Keratinocyte (primary cell): ENCODE measurements around the gene PPARA. TPM values are rescaled to one million over a fixed set of nuclear protein-coding genes. Genes with fewer than 3 reads are reported as not detected.

Experiments
- DNase-seq: peaks from one replicate; pipeline ENCODE4 v3.0.0-alpha.2; 2011; ENCODE audit warnings: low read depth, missing footprints, low spot score
- FAIRE-seq: peaks from 2 replicates; lab custom pipeline; 2011; peaks lifted over from hg19 to GRCh38; lab: Jason Lieb, UNC
- H2AFZ ChIP-seq: 2 replicates; pipeline ENCODE4 v1.6.0; 2012; ENCODE audit warnings: low read length, control low read depth, inconsistent platforms; ENCODE audit not compliant: control insufficient read depth
- H3K27ac ChIP-seq: 2 replicates; pipeline ENCODE4 v1.5.1; 2011; ENCODE audit warnings: low read length; ENCODE audit not compliant: control insufficient read depth, insufficient read depth
- H3K27me3 ChIP-seq: 3 replicates; pipeline ENCODE4 v1.6.0; 2011; ENCODE audit warnings: low read length; ENCODE audit not compliant: control insufficient read depth, insufficient read depth; ENCODE audit errors: extremely low read depth
- H3K36me3 ChIP-seq, 2 experiments: 2 replicates in 1 of 2; 3 replicates in 1 of 2; pipeline ENCODE4 v1.5.1; 2011; ENCODE audit warnings: low read length in 2 of 2, mild to moderate bottlenecking in 1 of 2; ENCODE audit not compliant: control insufficient read depth in 2 of 2, insufficient read depth in 2 of 2; ENCODE audit errors: extremely low read depth in 1 of 2
- H3K4me1 ChIP-seq: 3 replicates; pipeline ENCODE4 v1.5.1; 2011; ENCODE audit warnings: low read length; ENCODE audit not compliant: control insufficient read depth, insufficient read depth; ENCODE audit errors: extremely low read depth
- H3K4me2 ChIP-seq: 3 replicates; pipeline ENCODE4 v1.6.0; 2011; ENCODE audit warnings: low read depth, low read length; ENCODE audit not compliant: control insufficient read depth, insufficient read depth; ENCODE audit errors: extremely low read depth
- H3K4me3 ChIP-seq, 3 experiments: fragments of 200-600 bp in 1 of 3; sonication (generic) in 1 of 3; 2 replicates in 2 of 3; 3 replicates in 1 of 3; pipeline ENCODE4 v1.5.1; 2011 to 2016; ENCODE audit warnings: low read length in 3 of 3, mild to moderate bottlenecking in 3 of 3, control low read depth in 2 of 3, inconsistent platforms in 1 of 3, low read depth in 1 of 3, mixed read lengths in 1 of 3, mixed run types in 1 of 3, moderate library complexity in 1 of 3; ENCODE audit not compliant: control insufficient read depth in 2 of 3, insufficient read depth in 2 of 3; ENCODE audit errors: extremely low read depth in 1 of 3
- H3K79me2 ChIP-seq: 2 replicates; pipeline ENCODE4 v1.6.0; 2012; ENCODE audit warnings: low read length; ENCODE audit not compliant: control insufficient read depth, insufficient read depth
- H3K9ac ChIP-seq: 3 replicates; pipeline ENCODE4 v1.6.0; 2011; ENCODE audit warnings: low read length; ENCODE audit not compliant: control insufficient read depth, insufficient read depth; ENCODE audit errors: extremely low read depth
- H3K9me1 ChIP-seq: 3 replicates; pipeline ENCODE4 v1.6.0; 2011; ENCODE audit warnings: low read length; ENCODE audit not compliant: control insufficient read depth, insufficient read depth; ENCODE audit errors: extremely low read depth
- H3K9me3 ChIP-seq: 2 replicates; pipeline ENCODE4 v1.5.1; 2012; ENCODE audit warnings: low read depth, low read length; ENCODE audit not compliant: control insufficient read depth
- H4K20me1 ChIP-seq: 3 replicates; pipeline ENCODE4 v1.6.0; 2011; ENCODE audit warnings: low read length; ENCODE audit not compliant: control insufficient read depth, insufficient read depth; ENCODE audit errors: extremely low read depth
- CTCF ChIP-seq, 3 experiments: IDR thresholded peaks in 1 of 3; conservative IDR thresholded peaks in 1 of 3; optimal IDR thresholded peaks in 1 of 3; 2 replicates in 2 of 3; 3 replicates in 1 of 3; pipeline versions ENCODE3 to v1.5.1; 2011; ENCODE audit warnings: low read length in 3 of 3, mild to moderate bottlenecking in 3 of 3, moderate library complexity in 2 of 3, control low read depth in 1 of 3, inconsistent platforms in 1 of 3; ENCODE audit not compliant: insufficient read depth in 2 of 3; ENCODE audit errors: extremely low read depth in 1 of 3
- EZH2 ChIP-seq: IDR thresholded peaks from one replicate; pipeline ENCODE4 v1.6.1; 2012; ENCODE audit warnings: inconsistent platforms, mild to moderate bottlenecking, low read length, moderate library complexity
- dilution Hi-C: fragments of 300-500 bp; cut with MboI; formaldehyde crosslinking; loops from one replicate; pipeline ENCODE4 v1.7.0; 2020; ENCODE audit warnings: low sequenced_read_pairs; ENCODE audit not compliant: extremely low pct_ligation_motif_present
- polyA plus RNA-seq, 5 experiments: library from polyadenylated mRNA; depleted of rRNA in 3 of 5; stranded (reverse) in 3 of 5; stranded (forward) in 1 of 5; unstranded in 1 of 5; fragments of >200 nt; gene quantifications; 1 replicate in 1 of 5; 2 replicates in 3 of 5; 3 replicates in 1 of 5; pipeline versions ENCODE4 v1.2.1 to v1.2.3, GENCODE V29; 2011 to 2012; ENCODE audit warnings: missing spikeins in 2 of 5, low read depth in 1 of 5, low replicate concordance in 1 of 5

PPARA gene
- polyA plus RNA-seq, 1 donor (not counting 4 experiments of a cell fraction or from before 2014, with no cell fraction given), result 4.9 TPM

- H3K4me1 ChIP-seq, result no peaks in the 10 kb centered on the region
- H2AFZ ChIP-seq, result no peak overlapping the region
- no peaks in the 10 kb centered on the region for H3K36me3 ChIP-seq
- no peaks in the 10 kb centered on the region for H3K79me2 ChIP-seq
- peaks cover 2% of the 10 kb centered on the region for H3K9me1 ChIP-seq
- no peak overlapping the region for H3K4me2 ChIP-seq
- H3K27me3 ChIP-seq, result no peaks in the 10 kb centered on the region
- no peaks in the 10 kb centered on the region for H4K20me1 ChIP-seq
- no peak for TF ChIP-seq CTCF (optimal IDR thresholded peaks at IDR 0.05 in 1 of 3, IDR thresholded peaks at IDR 0.05 in 1 of 3, conservative IDR thresholded peaks at IDR 0.05 in 1 of 3; ENCODE audit: extremely low read depth in 1 of 3, insufficient read depth in 2 of 3, low read length in 3 of 3)
- no peak for TF ChIP-seq EZH2
- H3K4me3 ChIP-seq, result no peak overlapping the region
- no peaks in the 10 kb centered on the region for H3K9me3 ChIP-seq
- FAIRE-seq (no peak), DNase-seq (no peak)
- dilution Hi-C loops, result no loop called here
- no peak overlapping the region for H3K27ac ChIP-seq
- H3K9ac ChIP-seq, result no peak overlapping the region
Observed at GRCh38 chr22:46229701-46230100, 79.4 kb downstream of the PPARA start.

GRCh38 chr22:46230262-46230901 is 80.1 kb downstream of the PPARA start:
- no peaks in the 10 kb centered on the region for H3K36me3 ChIP-seq
- H3K4me3 ChIP-seq, result no peak overlapping the region
- no peak overlapping the region for H3K9ac ChIP-seq
- no peak overlapping the region for H3K27ac ChIP-seq
- H4K20me1 ChIP-seq, result no peaks in the 10 kb centered on the region
- FAIRE-seq (no peak), DNase-seq (no peak)
- no peaks in the 10 kb centered on the region for H3K9me3 ChIP-seq
- H3K27me3 ChIP-seq, result no peaks in the 10 kb centered on the region
- H2AFZ ChIP-seq, result no peak overlapping the region
- no peaks in the 10 kb centered on the region for H3K79me2 ChIP-seq
- no peak overlapping the region for H3K4me2 ChIP-seq
- no peaks in the 10 kb centered on the region for H3K4me1 ChIP-seq
- dilution Hi-C loops, result no loop called here
- TF ChIP-seq EZH2, result no peak
- no peak for TF ChIP-seq CTCF (optimal IDR thresholded peaks at IDR 0.05 in 1 of 3, IDR thresholded peaks at IDR 0.05 in 1 of 3, conservative IDR thresholded peaks at IDR 0.05 in 1 of 3; ENCODE audit: extremely low read depth in 1 of 3, insufficient read depth in 2 of 3, low read length in 3 of 3)
- H3K9me1 ChIP-seq, result peaks cover 2% of the 10 kb centered on the region
